T-helper 2 cell (primary cell): ENCODE measurements around the gene ZSCAN31.
A peak's percentile ranks its signal among the peaks of the same experiment; 100 is the strongest.
"Not testable (repeated sequence)": the region's sequence is repeated elsewhere in the genome, so short reads cannot be mapped to it uniquely, and the experiment has no call there.

Source experiments
- DNase-seq, 5 experiments: peaks; one replicate each; pipeline versions ENCODE4 v3.0.0 to v3.0.0-alpha.2; 2012 to 2022

ZSCAN31 gene

DNA sequence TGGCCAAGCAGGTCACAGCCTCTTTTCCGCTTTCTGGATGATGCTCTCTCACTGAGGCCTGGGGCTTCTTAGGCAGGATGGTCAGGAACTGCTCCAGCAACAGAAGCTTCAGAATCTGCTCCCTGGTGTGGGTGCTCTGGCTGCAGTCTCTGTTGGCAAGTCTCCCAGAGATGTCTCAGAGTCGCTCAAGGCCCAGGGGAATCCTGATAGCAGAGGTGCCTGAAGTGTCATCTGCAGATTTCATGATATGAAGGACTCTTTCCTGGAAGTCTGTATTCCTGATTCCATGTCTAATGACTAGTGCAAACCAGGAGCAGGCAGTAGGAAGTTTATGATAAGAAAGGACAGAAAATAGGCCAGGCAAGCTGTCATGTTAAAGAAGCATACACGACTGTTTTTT lies 20.3 kb downstream of the ZSCAN31 start:
- no peak for DNase-seq

DNA sequence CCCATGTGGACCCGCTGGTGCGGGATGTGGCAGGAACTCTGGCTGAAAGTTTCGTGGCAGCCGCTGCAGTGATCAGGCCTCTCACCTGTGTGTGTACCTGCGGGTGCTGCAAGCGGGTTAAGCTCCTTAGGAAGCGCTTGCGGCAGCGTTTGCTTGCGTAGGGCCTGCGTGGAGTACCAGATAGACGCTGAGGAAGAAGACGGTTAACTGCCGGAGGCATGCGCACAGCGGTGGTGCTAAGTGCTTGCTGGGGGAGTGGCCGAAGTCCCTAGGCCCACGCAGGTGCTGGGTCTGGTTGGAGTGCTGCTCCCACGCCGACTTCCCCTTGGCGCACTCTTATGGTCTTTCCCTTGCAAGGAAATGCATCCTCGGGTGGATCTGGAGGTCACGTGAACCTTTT lies 23.0 kb downstream of the ZSCAN31 start:
- DNase-seq = no peak

DNA sequence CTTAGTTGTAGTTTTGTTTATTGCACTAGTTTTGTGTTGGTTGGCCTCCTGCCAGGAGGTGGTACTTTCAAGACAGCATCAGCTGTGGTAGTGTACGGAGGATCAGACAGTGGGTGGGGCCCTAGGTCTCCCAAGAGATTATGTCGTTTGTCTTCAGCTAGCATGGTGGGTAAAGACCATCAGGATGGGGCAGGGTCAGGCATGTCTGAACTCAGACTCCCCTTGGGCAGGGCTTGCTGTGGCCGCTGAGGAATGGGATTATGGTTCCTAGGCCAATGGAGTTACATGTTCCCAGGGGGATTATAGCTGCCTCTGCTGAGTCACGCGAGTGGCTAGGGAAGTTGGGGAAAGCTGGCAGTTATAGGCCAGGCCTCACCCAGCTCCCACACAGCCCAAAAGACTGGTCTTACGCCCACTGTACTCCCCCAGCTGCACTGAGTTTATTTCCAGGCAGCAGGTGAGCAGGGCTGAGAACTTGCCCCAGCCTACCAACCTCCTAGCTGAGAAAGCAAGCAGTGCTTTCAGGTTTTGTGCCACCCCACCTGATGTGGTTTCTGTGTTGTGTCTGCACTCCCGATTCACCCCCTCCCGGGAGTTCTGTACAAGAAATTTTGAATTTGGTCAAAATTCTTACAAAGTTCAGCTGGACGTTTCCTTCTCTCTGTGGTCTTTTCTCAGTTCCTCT lies 24.7 kb downstream of the ZSCAN31 start:
- DNase-seq = no peak

DNA sequence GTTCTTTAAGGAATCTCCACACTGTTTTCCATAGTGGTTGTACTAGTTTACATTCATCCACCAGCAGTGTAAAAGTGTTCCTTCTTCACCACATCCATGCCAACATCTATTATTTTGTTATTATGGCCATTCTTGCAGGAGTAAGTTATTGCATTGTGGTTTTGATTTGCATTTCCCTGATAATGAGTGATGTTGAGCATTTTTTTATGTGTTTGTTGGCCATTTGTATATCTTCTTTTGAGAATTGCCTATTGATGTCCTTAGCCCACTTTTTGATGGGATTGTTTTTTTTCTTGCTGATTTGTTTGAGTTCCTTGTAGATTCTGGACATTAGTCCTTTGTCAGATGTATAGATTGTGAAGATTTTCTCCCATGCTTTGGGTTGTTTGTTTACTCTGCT lies 29.6 kb downstream of the ZSCAN31 start:
- not testable (repeated sequence) for DNase-seq

DNA sequence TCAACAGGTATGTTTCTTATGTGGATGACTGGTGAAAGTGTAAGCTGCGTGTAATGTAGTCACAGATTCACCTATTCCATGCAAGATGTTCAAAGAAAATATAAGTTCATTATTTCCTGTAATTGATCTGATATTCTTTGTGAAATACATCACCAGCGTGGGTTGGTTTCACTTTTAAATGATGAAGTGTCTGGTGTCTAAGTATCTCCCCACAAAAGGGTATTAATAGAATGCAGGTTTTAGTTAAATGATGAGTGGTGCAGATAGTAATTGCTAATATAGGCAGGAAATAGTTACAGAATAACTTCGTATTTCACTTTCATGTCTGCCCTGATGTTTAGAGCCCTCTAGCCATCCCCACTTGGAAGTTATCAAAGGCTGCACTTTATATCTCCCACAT lies 32.4 kb downstream of the ZSCAN31 start:
- DNase-seq = peak in 1 of 5 experiments; percentile 14

DNA sequence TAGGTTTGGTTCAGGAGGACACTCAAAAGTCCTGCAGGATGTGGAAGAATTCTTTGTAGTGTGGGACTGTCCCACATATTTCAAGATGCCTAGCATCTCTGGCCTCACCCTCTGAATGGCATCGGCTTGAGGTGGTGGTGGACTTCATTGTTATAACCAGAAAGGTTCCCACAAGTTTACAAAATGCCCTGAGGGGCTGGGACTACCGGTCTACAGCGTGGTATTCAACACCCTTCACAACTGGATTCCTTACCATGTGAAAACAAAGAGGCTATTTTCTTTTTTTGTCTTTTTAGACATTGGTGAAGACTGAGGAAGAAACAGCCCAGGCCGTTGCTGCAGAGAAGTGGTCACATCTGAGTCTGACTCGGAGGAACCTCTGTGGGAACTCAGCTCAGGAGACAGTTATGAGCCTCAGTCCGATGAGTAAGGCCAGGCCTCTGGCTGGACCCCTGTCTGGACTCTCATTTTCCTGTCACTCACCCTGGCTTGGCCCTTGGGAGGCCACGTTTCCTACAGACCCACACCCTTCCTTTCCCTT lies 39.4 kb downstream of the ZSCAN31 start:
- no peak for DNase-seq

DNA sequence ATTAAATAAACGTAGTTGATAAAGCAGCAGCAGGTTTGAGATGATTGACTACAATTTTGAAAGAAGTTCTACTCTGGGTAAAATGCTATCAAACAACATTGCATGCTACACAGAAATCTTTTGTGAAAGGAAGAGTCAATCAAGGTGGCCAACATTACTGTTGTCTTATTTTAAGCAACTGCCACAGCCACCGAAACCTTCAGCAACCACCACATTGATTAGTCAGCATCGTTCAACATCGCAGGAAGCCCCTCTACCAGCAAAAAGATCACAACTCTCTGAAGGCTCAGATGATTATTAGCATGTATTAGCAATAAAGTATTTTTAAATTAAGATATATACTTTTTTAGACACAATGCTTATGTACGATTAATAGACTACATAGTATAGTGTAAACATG lies 40.6 kb downstream of the ZSCAN31 start:
- DNase-seq = no peak

DNA sequence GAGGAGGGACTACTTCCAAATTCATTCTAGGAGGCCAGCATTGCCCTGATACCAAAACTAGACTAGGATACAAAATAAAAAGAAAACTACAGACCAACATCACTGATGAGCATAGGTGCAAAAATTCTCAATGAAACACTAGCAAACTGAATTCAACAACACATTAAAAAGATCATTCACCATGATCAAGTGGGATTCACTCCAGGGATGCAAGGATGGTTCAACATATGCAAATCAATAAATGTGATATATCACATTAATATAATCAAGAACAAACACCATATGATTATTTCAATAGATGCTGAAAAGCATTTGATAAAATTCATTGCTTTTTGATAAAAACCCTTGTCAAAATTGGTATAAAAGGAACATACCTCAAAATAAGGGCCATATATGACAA lies 44.4 kb downstream of the ZSCAN31 start:
- no peak for DNase-seq

DNA sequence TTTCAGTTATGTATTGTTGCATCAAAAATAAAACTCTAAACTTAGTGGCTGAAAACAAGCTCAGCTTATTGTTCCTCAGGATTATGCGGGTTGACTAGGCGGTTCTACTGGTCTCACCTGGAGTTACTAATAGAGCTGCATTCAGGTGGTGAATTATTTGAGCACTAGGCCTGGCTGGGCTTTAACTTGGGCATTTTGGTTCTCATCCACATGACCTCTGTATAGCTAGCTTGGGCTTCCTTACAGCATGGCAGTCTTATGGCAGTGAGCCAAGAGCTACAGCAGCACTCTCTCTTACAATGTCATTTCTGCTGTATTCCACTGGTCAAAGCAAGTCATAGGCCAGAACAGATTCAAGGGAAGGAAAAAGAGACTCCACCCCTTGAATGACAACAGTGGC lies 53.0 kb downstream of the ZSCAN31 start:
- DNase-seq = peak in 1 of 5 experiments; percentile 11

DNA sequence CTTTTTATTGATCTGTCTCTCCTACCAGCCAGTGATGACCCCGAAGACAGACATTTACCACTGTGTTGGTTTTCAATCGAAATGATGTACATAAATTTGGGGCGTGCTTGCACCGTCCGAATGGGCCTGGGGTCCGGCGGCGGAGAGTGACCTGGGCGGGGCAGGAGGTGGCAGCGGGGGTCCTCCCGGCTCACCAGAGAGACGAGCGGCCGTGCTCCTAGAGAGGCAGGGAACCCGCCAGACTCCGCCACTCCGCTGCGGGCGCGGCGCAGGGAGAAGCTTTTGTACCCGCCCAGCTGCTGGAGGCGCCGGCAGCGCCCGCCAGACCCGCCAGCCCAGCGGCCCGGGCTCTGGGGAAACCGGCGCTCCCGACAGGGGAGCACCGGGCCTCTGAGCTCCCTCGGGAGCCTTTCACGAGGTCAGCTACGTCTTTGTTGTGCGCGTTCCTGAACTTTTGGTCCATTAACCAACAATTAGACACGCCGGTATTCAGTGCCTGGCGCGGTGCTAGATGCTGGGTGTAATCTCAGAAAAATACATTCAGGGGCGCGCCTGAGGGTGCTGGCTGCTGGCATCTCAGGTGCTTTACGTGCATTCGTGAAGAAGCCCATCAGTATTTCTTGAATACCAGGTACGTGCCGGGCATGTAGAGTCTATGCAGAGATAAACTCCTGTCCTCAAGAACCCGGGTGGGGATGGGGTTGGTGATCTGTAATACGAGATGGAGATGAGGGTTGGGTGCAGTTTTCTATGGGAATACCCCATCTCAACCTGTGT lies 54.5 kb downstream of the ZSCAN31 start, which contains the start of gene PGBD1:
TSS of gene PGBD1 (plus strand) at position 285 of the 777 bp plus-strand sequence. CDS start 2,242 bp downstream, outside the sequence.
- DNase-seq = peak in 4 of 5 experiments; percentile 13 to 74 (median 17)

DNA sequence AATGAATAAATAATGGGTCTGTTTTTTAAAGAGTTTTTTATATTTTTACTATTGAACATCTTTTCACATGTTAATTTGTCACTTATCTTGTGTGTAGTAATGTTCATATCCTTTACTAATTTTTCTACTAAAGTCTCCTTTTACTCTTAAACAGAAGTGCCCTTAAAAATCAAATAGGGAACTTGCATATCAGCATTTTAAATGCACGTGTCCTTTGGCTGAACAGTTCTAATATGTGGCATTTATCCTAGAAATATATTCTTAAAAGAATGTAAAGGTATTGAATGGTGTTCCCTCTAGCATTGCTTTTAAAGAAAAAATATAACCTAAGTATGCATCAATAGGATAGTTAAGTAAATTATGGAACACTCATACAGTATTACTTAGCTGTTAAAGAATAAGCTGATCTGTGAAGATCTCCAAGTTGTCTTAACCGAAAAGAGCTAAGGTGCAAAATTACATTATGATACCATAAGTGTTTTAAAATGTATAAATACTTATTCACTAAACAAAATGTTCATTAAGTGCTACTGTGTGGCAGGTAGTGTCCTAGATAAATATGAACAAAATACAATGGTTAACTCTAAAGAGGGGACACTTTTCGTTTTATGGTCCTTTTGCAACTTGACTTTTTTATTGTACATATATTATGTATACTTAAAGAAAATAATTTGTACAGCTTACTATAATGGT lies 55.2 kb downstream of the ZSCAN31 start:
- DNase-seq = no peak

DNA sequence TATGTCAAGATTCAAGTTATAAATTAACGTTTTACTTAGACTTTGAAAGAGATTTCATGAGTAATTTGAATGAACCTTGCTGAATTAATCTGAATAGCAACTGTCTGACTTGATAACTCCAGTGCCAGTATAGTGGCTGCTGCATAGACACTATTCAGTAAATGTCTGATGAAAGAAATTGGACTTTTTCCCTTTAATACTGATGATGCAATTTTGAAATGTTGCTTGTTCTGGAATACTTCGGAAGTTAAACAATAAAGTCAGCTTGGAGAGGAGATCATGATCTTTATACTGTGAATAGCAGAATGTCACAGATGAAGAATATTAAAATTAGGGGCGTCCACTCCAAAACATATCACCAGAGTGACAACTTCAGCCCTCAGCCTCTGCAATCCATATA lies 58.2 kb downstream of the ZSCAN31 start:
- no peak for DNase-seq

DNA sequence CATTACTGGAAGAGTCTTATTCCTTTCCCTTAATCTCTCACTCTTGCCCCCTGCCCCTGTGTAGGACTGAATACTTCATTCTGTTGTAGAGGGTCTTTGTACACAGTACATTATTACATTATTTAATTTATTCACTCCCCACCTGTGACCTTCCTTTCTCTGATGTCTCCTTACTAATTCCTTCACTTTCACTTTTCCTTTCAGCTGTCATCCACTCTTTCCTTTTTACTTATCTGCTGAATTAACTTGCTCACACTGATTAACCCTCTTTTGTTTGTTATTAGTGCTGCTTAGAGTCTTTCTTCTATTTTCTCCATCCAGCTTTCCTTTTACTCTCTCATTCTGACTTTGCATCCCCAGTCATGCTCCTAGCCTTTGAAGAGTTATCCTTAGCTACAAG lies 61.1 kb downstream of the ZSCAN31 start:
- no peak for DNase-seq
